ENCODE results near the gene SMAD3. TPM values are rescaled to one million over a fixed set of nuclear protein-coding genes. Genes with fewer than 3 reads are reported as not detected.

Gene SMAD3
- total and polyA plus RNA-seq, 4 donors = 4.0 to 12.2 (median 5.5) TPM

DNA sequence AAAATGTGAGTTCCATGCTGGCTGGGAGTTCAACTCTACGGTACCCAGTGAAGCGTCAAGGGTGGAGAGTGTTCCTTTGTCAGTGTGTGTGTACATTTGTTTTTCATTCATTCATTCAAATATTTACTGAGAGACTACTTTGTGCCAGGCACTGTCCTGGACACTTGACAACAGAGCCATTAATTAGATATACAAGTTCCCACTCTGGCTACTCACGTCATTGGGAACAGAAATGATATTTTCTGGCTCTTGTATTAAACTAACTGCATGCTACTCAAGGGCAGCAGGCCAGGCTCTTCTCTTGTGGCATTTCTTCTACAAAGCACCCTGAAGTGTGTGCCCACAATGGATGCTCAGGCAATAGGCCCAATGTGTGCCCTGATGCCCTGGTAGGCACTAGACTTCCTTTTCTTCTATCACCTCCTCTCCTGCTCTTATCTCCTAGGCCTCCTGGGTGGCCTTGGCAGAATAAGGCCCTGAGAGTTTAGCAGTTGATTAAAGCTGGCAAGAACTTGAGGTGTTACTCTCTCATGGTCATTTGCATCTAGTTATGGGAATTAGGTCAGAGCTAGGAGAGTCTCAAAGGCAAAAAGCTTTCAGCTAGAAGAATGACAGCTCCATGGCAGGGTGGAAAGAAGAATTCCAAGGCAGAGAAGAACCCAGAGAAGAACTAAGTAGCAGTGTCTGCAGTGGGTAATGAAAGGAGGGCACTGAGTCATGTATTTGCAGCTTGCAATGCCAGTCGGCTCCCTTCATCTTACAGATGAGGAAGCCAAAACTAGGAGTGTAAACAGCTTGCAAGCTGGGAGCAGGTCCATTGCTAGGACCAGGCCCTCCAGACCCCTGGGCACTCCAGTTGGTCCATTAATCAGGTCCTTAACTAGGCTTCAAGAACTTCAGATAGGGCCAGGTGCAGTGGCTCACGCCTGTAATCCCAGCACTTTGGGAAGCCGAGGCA lies 14.0 kb upstream of the SMAD3 start:
- no peaks in the 10 kb centered on the region for H3K9me3 ChIP-seq (ENCODE audit: control insufficient read depth in 4 of 4, low read length in 3 of 4)
- DNase-seq (ENCODE audit: low spot score) = no peak
- peak overlapping the region; percentile 95 to 96 for H3K27ac ChIP-seq (ENCODE audit: low read depth in 1 of 2, low read length in 2 of 2)
- peaks cover 18 to 78% (median 56%) of the 10 kb centered on the region in 4 donors for H3K4me1 ChIP-seq (ENCODE audit: control insufficient read depth in 4 of 4, insufficient read depth in 4 of 4, low read length in 3 of 4)
- H3K9ac ChIP-seq (ENCODE audit: low read depth in 1 of 2, low read length in 2 of 2) = no peak overlapping the region
- peaks cover 0 to 4% (median 0%) of the 10 kb centered on the region in 4 donors for H3K36me3 ChIP-seq (ENCODE audit: control insufficient read depth in 4 of 4, insufficient read depth in 3 of 4, low read depth in 1 of 4, low read length in 3 of 4)
- TF ChIP-seq EGR1 (IDR thresholded peaks at IDR 0.05; ENCODE audit: low read depth in 2 of 2) (no peak), SP1 (IDR thresholded peaks at IDR 0.05) (no peak), YY1 (IDR thresholded peaks at IDR 0.05) (no peak), FOXA1 (IDR thresholded peaks at IDR 0.05) (no peak), RAD21 (IDR thresholded peaks at IDR 0.05) (no peak), GABPA (IDR thresholded peaks at IDR 0.05 in 1 of 2, conservative IDR thresholded peaks at IDR 0.05 in 1 of 2) (no peak), RXRA (IDR thresholded peaks at IDR 0.05) (no peak), HNF4A (conservative IDR thresholded peaks at IDR 0.05) (no peak), HNF4G (IDR thresholded peaks at IDR 0.05) (no peak), NR2F2 (IDR thresholded peaks at IDR 0.05) (no peak), FOXA2 (IDR thresholded peaks at IDR 0.05) (no peak)
- TF ChIP-seq, protein P1, sequence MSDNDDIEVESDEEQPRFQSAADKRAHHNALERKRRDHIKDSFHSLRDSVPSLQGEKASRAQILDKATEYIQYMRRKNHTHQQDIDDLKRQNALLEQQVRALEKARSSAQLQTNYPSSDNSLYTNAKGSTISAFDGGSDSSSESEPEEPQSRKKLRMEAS (IDR thresholded peaks at IDR 0.05) = no peak
- TF ChIP-seq, protein P2, sequence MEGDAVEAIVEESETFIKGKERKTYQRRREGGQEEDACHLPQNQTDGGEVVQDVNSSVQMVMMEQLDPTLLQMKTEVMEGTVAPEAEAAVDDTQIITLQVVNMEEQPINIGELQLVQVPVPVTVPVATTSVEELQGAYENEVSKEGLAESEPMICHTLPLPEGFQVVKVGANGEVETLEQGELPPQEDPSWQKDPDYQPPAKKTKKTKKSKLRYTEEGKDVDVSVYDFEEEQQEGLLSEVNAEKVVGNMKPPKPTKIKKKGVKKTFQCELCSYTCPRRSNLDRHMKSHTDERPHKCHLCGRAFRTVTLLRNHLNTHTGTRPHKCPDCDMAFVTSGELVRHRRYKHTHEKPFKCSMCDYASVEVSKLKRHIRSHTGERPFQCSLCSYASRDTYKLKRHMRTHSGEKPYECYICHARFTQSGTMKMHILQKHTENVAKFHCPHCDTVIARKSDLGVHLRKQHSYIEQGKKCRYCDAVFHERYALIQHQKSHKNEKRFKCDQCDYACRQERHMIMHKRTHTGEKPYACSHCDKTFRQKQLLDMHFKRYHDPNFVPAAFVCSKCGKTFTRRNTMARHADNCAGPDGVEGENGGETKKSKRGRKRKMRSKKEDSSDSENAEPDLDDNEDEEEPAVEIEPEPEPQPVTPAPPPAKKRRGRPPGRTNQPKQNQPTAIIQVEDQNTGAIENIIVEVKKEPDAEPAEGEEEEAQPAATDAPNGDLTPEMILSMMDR (IDR thresholded peaks at IDR 0.05; ENCODE audit: low read depth, low read length, missing input control) = no peak
- TF ChIP-seq, protein P3, sequence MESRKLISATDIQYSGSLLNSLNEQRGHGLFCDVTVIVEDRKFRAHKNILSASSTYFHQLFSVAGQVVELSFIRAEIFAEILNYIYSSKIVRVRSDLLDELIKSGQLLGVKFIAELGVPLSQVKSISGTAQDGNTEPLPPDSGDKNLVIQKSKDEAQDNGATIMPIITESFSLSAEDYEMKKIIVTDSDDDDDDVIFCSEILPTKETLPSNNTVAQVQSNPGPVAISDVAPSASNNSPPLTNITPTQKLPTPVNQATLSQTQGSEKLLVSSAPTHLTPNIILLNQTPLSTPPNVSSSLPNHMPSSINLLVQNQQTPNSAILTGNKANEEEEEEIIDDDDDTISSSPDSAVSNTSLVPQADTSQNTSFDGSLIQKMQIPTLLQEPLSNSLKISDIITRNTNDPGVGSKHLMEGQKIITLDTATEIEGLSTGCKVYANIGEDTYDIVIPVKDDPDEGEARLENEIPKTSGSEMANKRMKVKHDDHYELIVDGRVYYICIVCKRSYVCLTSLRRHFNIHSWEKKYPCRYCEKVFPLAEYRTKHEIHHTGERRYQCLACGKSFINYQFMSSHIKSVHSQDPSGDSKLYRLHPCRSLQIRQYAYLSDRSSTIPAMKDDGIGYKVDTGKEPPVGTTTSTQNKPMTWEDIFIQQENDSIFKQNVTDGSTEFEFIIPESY (IDR thresholded peaks at IDR 0.05) = no peak
- TF ChIP-seq, protein P4, sequence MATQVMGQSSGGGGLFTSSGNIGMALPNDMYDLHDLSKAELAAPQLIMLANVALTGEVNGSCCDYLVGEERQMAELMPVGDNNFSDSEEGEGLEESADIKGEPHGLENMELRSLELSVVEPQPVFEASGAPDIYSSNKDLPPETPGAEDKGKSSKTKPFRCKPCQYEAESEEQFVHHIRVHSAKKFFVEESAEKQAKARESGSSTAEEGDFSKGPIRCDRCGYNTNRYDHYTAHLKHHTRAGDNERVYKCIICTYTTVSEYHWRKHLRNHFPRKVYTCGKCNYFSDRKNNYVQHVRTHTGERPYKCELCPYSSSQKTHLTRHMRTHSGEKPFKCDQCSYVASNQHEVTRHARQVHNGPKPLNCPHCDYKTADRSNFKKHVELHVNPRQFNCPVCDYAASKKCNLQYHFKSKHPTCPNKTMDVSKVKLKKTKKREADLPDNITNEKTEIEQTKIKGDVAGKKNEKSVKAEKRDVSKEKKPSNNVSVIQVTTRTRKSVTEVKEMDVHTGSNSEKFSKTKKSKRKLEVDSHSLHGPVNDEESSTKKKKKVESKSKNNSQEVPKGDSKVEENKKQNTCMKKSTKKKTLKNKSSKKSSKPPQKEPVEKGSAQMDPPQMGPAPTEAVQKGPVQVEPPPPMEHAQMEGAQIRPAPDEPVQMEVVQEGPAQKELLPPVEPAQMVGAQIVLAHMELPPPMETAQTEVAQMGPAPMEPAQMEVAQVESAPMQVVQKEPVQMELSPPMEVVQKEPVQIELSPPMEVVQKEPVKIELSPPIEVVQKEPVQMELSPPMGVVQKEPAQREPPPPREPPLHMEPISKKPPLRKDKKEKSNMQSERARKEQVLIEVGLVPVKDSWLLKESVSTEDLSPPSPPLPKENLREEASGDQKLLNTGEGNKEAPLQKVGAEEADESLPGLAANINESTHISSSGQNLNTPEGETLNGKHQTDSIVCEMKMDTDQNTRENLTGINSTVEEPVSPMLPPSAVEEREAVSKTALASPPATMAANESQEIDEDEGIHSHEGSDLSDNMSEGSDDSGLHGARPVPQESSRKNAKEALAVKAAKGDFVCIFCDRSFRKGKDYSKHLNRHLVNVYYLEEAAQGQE (IDR thresholded peaks at IDR 0.05) = no peak
- no peak overlapping the region for H3K4me3 ChIP-seq (ENCODE audit: low read depth in 1 of 3, low read length in 3 of 3)
- WGBS = 61% methylated on average over 6 of the region's 6 CpGs
- no peaks in the 10 kb centered on the region for H3K27me3 ChIP-seq (ENCODE audit: control insufficient read depth in 4 of 4, insufficient read depth in 4 of 4, low read length in 3 of 4)

Data from liver (tissue), 9 donors.